GM19099 (cell line): ENCODE measurements around the gene ZGPAT.

Source experiments
- POLR2A ChIP-seq: IDR thresholded peaks from 3 replicates; pipeline ENCODE4 v1.6.1; 2011; ENCODE audit warnings: low read depth; ENCODE audit not compliant: insufficient read length; ENCODE audit errors: extremely low read depth

Gene ZGPAT

GRCh38 chr20:63765902-63766301, 58.1 kb downstream of the ZGPAT start:
- no peak for TF ChIP-seq POLR2A

- no peak for TF ChIP-seq POLR2A
Observed at GRCh38 chr20:63766695-63767426, 59.0 kb downstream of the ZGPAT start.

GRCh38 chr20:63767456-63767855, 59.6 kb downstream of the ZGPAT start:
- TF ChIP-seq POLR2A = no peak

- TF ChIP-seq POLR2A = no peak
Observed at GRCh38 chr20:63767886-63768285, 60.0 kb downstream of the ZGPAT start.

DNA sequence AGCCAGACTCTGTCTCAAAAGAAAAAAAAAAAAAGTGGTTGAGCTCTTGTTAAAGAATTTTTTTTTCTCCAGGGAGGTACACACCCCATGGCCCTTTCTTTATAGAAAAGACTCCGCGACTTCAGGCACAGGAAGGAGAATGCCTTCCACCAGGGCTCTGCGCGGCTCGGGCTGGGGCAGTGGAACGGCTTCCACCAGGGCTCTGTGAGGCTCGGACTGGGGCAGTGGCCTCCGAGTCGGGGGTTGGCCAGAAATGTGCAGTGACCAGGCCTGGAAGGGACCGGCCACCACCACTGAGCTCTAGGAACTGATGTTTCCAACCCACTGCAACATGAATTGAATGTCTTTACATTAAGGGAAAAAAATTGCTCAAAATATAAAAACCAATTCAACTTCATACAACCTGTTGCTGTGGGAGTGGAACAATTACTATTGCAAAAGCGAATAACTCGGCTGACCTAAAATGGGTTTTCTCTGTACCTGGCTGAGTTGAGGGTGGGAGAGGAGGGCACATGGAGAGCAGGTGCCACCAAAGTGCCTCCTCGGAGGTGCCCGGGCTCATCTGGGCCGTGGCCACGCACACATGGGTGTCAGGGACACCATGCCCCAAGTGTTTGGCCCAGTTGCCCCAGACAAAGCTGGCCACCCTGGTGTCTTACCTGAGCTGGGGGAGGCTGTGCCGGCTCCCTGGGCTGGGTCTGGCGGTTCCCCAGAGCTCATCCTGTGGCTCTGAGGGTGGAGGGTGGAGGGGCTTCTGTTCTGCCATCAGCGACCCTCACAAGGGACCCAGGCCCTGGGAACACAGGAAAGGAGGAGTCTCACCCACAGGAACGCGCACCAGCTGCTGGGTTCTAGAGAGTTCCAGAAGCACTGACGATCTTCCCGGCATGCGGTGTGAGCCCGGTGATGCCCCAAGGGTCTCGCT, 61.0 kb downstream of the ZGPAT start:
- no peak for TF ChIP-seq POLR2A

- no peak for TF ChIP-seq POLR2A
Observed at GRCh38 chr20:63769891-63770474, 62.1 kb downstream of the ZGPAT start.

- TF ChIP-seq POLR2A = no peak
Observed at GRCh38 chr20:63771046-63771707, 63.3 kb downstream of the ZGPAT start.

- no peak for TF ChIP-seq POLR2A
Observed at GRCh38 chr20:63772781-63773518, 65.1 kb downstream of the ZGPAT start.

DNA sequence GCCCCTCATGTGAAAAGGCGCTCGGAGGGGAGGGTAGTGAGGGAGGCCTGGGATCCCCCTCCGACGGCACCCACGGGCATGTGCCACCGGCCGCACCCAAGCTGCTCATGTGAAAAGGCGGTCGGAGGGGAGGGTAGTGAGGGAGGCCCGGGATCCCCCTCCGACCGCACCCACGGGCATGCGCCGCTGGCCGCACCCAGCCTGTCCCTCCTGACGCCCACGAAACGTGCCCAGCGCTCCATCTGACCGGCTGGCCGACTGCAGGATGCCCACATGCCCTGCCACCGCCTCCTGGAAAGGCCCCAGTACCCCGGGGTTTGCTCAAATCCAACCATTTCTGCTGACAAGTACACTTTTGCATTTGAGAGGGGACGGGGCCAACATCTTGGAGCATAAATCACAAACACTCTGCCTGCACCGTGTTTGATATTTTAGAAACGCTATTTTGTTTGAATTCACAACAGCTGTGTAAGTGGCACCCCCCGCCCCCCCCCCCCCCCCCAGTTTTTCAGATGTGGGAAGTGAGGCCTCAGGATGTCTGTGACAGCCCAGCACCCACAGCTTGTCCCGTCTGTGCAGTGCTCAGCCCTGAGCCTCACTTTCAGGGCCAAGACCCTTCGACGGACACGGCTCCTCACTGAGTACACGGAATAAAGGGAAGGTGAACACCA, 65.9 kb downstream of the ZGPAT start:
- TF ChIP-seq POLR2A = no peak

DNA sequence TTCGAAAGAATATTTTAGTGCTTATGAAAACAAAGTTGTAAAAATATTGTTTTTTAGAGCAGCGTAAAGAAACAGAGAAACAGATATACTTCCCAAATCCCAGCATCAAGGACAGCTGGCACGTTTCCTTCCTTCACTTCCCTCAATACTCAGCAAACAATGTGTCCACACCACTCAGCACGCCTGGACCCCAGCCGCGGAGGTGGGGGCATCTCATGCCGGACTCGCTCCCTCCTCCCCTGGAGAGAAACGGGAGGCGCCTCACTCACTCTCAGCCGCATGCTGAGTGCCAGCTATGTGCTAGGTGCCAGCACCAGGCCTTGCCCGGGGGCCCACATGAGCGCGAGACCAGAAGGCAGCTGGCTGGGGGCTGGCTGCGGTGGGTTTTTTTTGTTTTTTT, 66.5 kb downstream of the ZGPAT start:
- TF ChIP-seq POLR2A = no peak

- no peak for TF ChIP-seq POLR2A
Observed at GRCh38 chr20:63775096-63775978, 67.5 kb downstream of the ZGPAT start.

DNA sequence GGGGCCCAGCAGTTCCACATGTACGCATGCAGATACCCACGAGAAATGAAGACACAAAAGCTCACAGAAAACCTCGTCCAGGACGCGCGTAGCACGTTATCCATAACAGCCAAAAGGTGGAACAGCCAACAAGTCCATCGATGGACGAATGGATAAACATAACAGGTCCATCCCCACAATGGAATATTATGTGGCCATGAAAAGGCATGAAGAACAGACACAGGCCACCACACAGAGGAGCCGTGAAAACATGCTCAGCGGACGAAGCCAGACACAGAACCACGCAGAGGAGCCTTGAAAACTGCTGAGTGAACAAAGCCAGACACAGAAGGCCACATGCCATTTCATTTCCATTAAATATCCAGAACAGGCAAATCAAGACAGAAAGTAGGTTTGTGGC, 69.8 kb downstream of the ZGPAT start:
- no peak for TF ChIP-seq POLR2A

GRCh38 chr20:63778034-63778752, 70.4 kb downstream of the ZGPAT start:
- no peak for TF ChIP-seq POLR2A

DNA sequence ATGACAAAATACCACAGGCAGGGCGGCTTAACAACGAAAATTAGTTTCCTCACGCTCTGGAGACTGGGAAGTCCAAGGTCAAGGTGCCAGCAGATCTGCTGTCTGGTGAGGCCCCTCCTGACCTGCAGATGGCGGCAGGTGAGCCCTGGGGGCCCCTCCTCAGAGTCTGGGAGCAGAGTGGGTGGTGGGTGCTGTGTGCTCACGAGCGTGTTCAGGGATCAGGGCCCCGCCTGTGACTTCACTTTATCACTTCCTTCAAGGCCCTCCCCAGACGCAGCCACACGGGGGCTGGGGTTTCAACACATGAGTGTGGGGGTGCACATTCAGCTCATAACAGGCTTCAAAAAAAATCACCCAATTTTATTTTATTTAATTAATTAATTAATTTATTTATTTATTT, 71.0 kb downstream of the ZGPAT start:
- no peak for TF ChIP-seq POLR2A
